Measurements from ENCODE around the gene AGMO. TPM values are rescaled to one million over a fixed set of nuclear protein-coding genes. Genes with fewer than 3 reads are reported as not detected.

Gene AGMO
- total and polyA plus RNA-seq, 3 donors from 2014 or later = 13.1 to 52.8 (median 46.6) TPM

GRCh38 chr7:15515252-15515651 is 46.6 kb downstream of the AGMO start:
- intact Hi-C loops (cut with DNase I; ENCODE audit: low total_unique reads) = no loop called here
- Histone ChIP-seq H3K27ac (peak overlapping the region in 1 of 2 donors; percentile 58), H3K36me3 (ENCODE audit: low read depth, missing control alignments) (no peaks in the 10 kb centered on the region), H3K4me3 (no peak overlapping the region), H3K27me3 (no peaks in the 10 kb centered on the region), H3K4me1 (no peaks in the 10 kb centered on the region), H3K9me3 (no peaks in the 10 kb centered on the region)
- TF ChIP-seq, protein P1, sequence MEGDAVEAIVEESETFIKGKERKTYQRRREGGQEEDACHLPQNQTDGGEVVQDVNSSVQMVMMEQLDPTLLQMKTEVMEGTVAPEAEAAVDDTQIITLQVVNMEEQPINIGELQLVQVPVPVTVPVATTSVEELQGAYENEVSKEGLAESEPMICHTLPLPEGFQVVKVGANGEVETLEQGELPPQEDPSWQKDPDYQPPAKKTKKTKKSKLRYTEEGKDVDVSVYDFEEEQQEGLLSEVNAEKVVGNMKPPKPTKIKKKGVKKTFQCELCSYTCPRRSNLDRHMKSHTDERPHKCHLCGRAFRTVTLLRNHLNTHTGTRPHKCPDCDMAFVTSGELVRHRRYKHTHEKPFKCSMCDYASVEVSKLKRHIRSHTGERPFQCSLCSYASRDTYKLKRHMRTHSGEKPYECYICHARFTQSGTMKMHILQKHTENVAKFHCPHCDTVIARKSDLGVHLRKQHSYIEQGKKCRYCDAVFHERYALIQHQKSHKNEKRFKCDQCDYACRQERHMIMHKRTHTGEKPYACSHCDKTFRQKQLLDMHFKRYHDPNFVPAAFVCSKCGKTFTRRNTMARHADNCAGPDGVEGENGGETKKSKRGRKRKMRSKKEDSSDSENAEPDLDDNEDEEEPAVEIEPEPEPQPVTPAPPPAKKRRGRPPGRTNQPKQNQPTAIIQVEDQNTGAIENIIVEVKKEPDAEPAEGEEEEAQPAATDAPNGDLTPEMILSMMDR (IDR thresholded peaks at IDR 0.05) = no peak
- TF ChIP-seq POLR2A (IDR thresholded peaks at IDR 0.05) = no peak
- no peak for DNase-seq
- WGBS, 2 donors = 39 to 49% methylated on average over 4 of the region's 4 CpGs

- Histone ChIP-seq H3K27me3 (no peaks in the 10 kb centered on the region), H3K36me3 (ENCODE audit: low read depth, missing control alignments) (no peaks in the 10 kb centered on the region), H3K4me1 (peaks cover 21% of the 10 kb centered on the region), H3K9me3 (no peaks in the 10 kb centered on the region), H3K4me3 (no peak overlapping the region), H3K27ac (no peak overlapping the region)
- intact Hi-C loops (cut with DNase I; ENCODE audit: low total_unique reads) = no loop called here
- 76 to 79% methylated on average over 3 of the region's 3 CpGs for WGBS, 2 donors
- no peak for DNase-seq
- TF ChIP-seq, protein P1 (IDR thresholded peaks at IDR 0.05) = no peak
- no peak for TF ChIP-seq POLR2A (IDR thresholded peaks at IDR 0.05)
Observed at GRCh38 chr7:15508258-15508657, 53.6 kb downstream of the AGMO start.

DNA sequence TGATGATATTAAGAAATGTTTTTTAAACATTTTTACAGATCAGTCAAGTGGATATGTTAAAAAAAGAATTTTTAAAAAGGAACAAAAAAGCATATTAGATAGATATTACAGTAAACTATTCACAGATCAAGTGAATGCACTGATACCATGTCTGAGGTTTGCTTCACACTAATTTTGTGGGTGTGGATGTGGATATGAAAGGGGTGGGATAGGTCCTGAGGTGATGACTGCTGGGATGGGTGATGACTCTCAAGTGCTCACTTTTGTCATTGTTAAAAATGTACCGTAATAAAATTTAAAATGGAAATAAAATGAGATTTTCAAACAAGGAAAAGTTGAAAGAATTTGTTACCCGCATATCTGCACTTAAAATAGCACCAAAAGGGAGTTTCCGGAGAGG is 54.1 kb downstream of the AGMO start:
- intact Hi-C loops (cut with DNase I; ENCODE audit: low total_unique reads) = no loop called here
- TF ChIP-seq, protein P1 (IDR thresholded peaks at IDR 0.05) = no peak
- no peak for TF ChIP-seq POLR2A (IDR thresholded peaks at IDR 0.05)
- no peaks in the 10 kb centered on the region for H3K27me3 ChIP-seq
- H3K36me3 ChIP-seq (ENCODE audit: low read depth, missing control alignments) = no peaks in the 10 kb centered on the region
- no peak overlapping the region for H3K4me3 ChIP-seq
- WGBS, 2 donors = 40 to 59% methylated on average over 3 of the region's 3 CpGs
- no peaks in the 10 kb centered on the region for H3K9me3 ChIP-seq
- H3K4me1 ChIP-seq = peaks cover 21% of the 10 kb centered on the region
- peak overlapping the region; percentile 42 to 72 for H3K27ac ChIP-seq
- no peak for DNase-seq

DNA sequence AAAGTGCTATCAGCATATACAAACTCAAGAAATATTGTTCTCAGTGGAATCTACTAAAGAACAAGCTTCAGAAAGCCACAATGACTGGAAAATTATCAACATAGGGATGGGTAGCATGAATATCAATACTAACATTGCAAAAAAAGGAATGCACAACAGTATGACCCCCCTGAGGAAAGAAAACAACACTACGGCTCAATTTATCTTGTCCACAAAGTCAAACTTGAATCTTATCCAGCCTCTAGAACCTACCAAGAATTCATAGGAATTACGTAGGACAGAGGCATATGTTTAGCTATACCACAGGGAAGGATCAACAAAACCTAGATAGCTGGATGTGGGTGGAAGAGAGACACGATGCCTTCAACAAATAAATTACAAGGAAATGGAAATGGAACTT is 54.6 kb downstream of the AGMO start:
- H3K9me3 ChIP-seq = no peaks in the 10 kb centered on the region
- H3K4me3 ChIP-seq = no peak overlapping the region
- no peaks in the 10 kb centered on the region for H3K27me3 ChIP-seq
- TF ChIP-seq POLR2A (IDR thresholded peaks at IDR 0.05) = no peak
- TF ChIP-seq, protein P1 (IDR thresholded peaks at IDR 0.05) = no peak
- intact Hi-C loops (cut with DNase I; ENCODE audit: low total_unique reads) = no loop called here
- DNase-seq = no peak
- no peaks in the 10 kb centered on the region for H3K36me3 ChIP-seq (ENCODE audit: low read depth, missing control alignments)
- peak overlapping the region; percentile 42 to 72 for H3K27ac ChIP-seq
- 27 to 37% methylated on average over 3 of the region's 3 CpGs for WGBS, 2 donors
- H3K4me1 ChIP-seq = peaks cover 21% of the 10 kb centered on the region

GRCh38 chr7:15505761-15506160 is 56.1 kb downstream of the AGMO start:
- Histone ChIP-seq H3K27me3 (no peaks in the 10 kb centered on the region), H3K4me3 (no peak overlapping the region), H3K9me3 (no peaks in the 10 kb centered on the region), H3K27ac (peak overlapping the region in 1 of 2 donors; percentile 72), H3K36me3 (ENCODE audit: low read depth, missing control alignments) (no peaks in the 10 kb centered on the region), H3K4me1 (peaks cover 21% of the 10 kb centered on the region)
- no peak for TF ChIP-seq POLR2A (IDR thresholded peaks at IDR 0.05)
- TF ChIP-seq, protein P1 (IDR thresholded peaks at IDR 0.05) = no peak
- no peak for DNase-seq
- intact Hi-C loops (cut with DNase I; ENCODE audit: low total_unique reads) = no loop called here

Measured in testis (tissue), 3 donors.